ENCODE measurements around the gene UCN2. TPM values are rescaled to one million over a fixed set of nuclear protein-coding genes. Genes with fewer than 3 reads are reported as not detected.

Gene UCN2
- total and polyA plus RNA-seq, 9 of the 15 experiments (the other 6 are each of a cell fraction or from before 2014, with no cell fraction given), result 0.08 to 0.11 TPM; not detected in 7

GRCh38 chr3:48555231-48555948, 8.2 kb downstream of the UCN2 start (continued):
- no peak for TF ChIP-seq SREBF1 (IDR thresholded peaks at IDR 0.05; ENCODE audit: borderline replicate concordance, low read depth, low read length)
- TF ChIP-seq PCBP1 (IDR thresholded peaks at IDR 0.05; ENCODE audit: low read depth, low read length, poor library complexity, severe bottlenecking), result no peak
- TF ChIP-seq CEBPB (tag; IDR thresholded peaks at IDR 0.05), result no peak
- TF ChIP-seq SRSF3 (IDR thresholded peaks at IDR 0.05; ENCODE audit: insufficient read depth, low read length), result no peak
- no peak for TF ChIP-seq ZNF239 (CRISPR knock-in tag; IDR thresholded peaks at IDR 0.05)
- no peak for TF ChIP-seq PHF8 (IDR thresholded peaks at IDR 0.05; ENCODE audit: borderline replicate concordance, low read length)
- TF ChIP-seq SP2 (IDR thresholded peaks at IDR 0.05; ENCODE audit: extremely low read depth, low read depth, low read length, poor library complexity, severe bottlenecking), result no peak
- no peak for TF ChIP-seq FOXA1 (IDR thresholded peaks at IDR 0.05; ENCODE audit: borderline replicate concordance)
- no peak for TF ChIP-seq CHD4 (IDR thresholded peaks at IDR 0.05; ENCODE audit: insufficient read depth, insufficient replicate concordance, low read depth, low read length, poor library complexity, severe bottlenecking)
- no peak for TF ChIP-seq SUPT5H (IDR thresholded peaks at IDR 0.05)

Data from K562 (cell line).